ENCODE data around the gene ATP8A2. TPM values are rescaled to one million over a fixed set of nuclear protein-coding genes. Genes with fewer than 3 reads are reported as not detected.
"Not testable (repeated sequence)": the region's sequence is repeated elsewhere in the genome, so short reads cannot be mapped to it uniquely, and the experiment has no call there.

The ATP8A2 gene
- total RNA-seq, 5 donors from 2014 or later (not counting 1 experiment from before 2014, with no cell fraction given) = 0.39 to 0.85 (median 0.73) TPM

DNA sequence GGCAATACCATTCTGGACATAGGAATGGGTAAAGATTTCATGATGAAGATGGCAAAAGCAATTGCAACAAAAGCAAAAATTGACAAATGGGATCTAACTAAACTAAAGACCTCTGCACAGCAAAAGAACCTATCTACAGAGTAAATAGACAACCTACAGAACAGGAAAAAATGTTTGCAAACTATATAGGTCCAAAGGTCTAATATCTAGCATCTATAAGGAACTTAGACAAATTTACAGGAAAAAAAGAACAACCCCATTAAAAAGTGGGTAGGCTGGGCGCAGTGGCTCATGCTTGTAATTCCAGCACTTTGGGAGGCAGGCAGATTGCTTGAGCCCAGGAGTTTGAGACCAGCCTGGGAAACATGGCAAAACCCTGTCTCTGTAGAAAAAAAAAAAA is 418.4 kb downstream of the ATP8A2 start:
- H3K4me3 ChIP-seq (ENCODE audit: control insufficient read depth in 1 of 2, extremely low read depth in 1 of 2, low read length in 1 of 2); H3K4me3 Mint-ChIP-seq; H3K4me1 Mint-ChIP-seq; H3K9me3 Mint-ChIP-seq; POLR2A ChIA-PET; H3K27me3 Mint-ChIP-seq; DNase-seq; H3K9me3 ChIP-seq; H3K36me3 Mint-ChIP-seq; H3K27ac ChIP-seq (ENCODE audit: low read length); CTCF ChIA-PET; ATAC-seq (replicated peaks in 1 of 4); H3K36me3 ChIP-seq (ENCODE audit: control insufficient read depth in 2 of 2, extremely low read depth in 1 of 2, insufficient read depth in 1 of 2, low read length in 1 of 2); H3K27me3 ChIP-seq (replicated peaks in 1 of 2; ENCODE audit: control insufficient read depth in 2 of 2, extremely low read depth in 1 of 2, insufficient read depth in 2 of 2, low read length in 1 of 2); H3K4me1 ChIP-seq (ENCODE audit: control insufficient read depth in 1 of 2, extremely low read depth in 1 of 2, insufficient read depth in 2 of 2, low read length in 2 of 2); H3K27ac Mint-ChIP-seq: not testable (repeated sequence)
- WGBS (ENCODE audit: insufficient coverage) = no CpG with 5 or more reads among the region's 1 CpG

DNA sequence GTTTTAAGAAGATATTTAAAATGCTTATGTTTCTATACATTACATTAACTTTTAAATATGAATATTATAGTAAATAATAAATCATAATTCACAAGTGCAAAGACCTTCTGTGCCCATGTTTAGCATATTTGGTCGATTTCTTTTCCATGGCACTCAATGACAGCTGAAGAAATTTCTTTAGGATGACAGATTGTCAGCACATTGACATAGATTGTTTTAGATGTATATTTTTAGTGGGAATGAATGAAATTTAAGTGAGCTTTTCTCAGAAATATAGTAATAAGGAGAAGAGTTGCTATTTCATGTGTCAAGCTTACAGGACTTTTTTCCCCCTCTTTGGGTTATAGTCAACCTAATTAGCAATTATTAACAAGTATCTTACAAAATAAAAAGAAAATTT is 423.5 kb downstream of the ATP8A2 start:
- no peaks in the 10 kb centered on the region for H3K9me3 ChIP-seq
- Mint-ChIP-seq H3K4me3 (no peak overlapping the region), H3K27ac (no peak overlapping the region), H3K27me3 (no peaks in the 10 kb centered on the region), H3K36me3 (no peaks in the 10 kb centered on the region), H3K9me3 (no peaks in the 10 kb centered on the region), H3K4me1 (no peaks in the 10 kb centered on the region)
- ChIA-PET POLR2A (no interaction called here), CTCF (no interaction called here)
- H3K4me1 ChIP-seq (ENCODE audit: control insufficient read depth in 1 of 2, extremely low read depth in 1 of 2, insufficient read depth in 2 of 2, low read length in 2 of 2) = no peaks in the 10 kb centered on the region
- WGBS (ENCODE audit: insufficient coverage) = 80% methylated on average over 1 of the region's 1 CpG
- ATAC-seq (replicated peaks in 1 of 4) (no peak), DNase-seq (no peak)
- no peaks in the 10 kb centered on the region for H3K27me3 ChIP-seq (replicated peaks in 1 of 2; ENCODE audit: control insufficient read depth in 2 of 2, extremely low read depth in 1 of 2, insufficient read depth in 2 of 2, low read length in 1 of 2)
- H3K27ac ChIP-seq (ENCODE audit: low read length) = no peak overlapping the region
- H3K4me3 ChIP-seq (ENCODE audit: control insufficient read depth in 1 of 2, extremely low read depth in 1 of 2, low read length in 1 of 2) = no peak overlapping the region
- H3K36me3 ChIP-seq (ENCODE audit: control insufficient read depth in 2 of 2, extremely low read depth in 1 of 2, insufficient read depth in 1 of 2, low read length in 1 of 2) = no peaks in the 10 kb centered on the region

DNA sequence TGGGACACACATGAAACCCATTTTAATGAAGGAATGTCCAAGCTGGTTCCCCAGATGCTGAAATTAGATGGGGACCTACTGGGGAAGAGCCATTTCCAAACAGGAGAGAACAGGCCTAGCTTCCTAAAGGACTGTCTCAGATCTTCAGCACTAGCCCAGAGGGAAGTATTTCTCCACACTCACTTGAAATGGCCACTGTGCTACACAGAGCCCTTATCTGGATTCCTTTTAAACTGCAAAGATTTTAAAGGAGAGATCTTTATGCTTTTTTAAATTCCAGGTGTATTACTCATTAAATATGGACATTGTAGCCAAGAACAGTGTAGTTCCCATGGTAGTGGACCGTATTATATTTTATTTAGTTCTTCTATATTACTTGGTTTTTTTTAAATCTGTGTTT is 424.7 kb downstream of the ATP8A2 start:
- no peak for ATAC-seq (replicated peaks in 1 of 4)
- POLR2A ChIA-PET = no interaction called here
- DNase-seq = no peak
- no peak overlapping the region for H3K27ac Mint-ChIP-seq
- CTCF ChIA-PET = interaction anchor here in 1 of 2 donors (0.7 kb wide), 1 partner anchor 269 kb away, joined by 3 read pairs; no protein-coding TSS in a partner anchor
- H3K9me3 Mint-ChIP-seq = no peaks in the 10 kb centered on the region
- no peaks in the 10 kb centered on the region for H3K36me3 Mint-ChIP-seq
- Histone ChIP-seq H3K4me3 (ENCODE audit: control insufficient read depth in 1 of 2, extremely low read depth in 1 of 2, low read length in 1 of 2) (no peak overlapping the region), H3K9me3 (no peaks in the 10 kb centered on the region), H3K4me1 (ENCODE audit: control insufficient read depth in 1 of 2, extremely low read depth in 1 of 2, insufficient read depth in 2 of 2, low read length in 2 of 2) (no peaks in the 10 kb centered on the region), H3K36me3 (ENCODE audit: control insufficient read depth in 2 of 2, extremely low read depth in 1 of 2, insufficient read depth in 1 of 2, low read length in 1 of 2) (no peaks in the 10 kb centered on the region), H3K27me3 (replicated peaks in 1 of 2; ENCODE audit: control insufficient read depth in 2 of 2, extremely low read depth in 1 of 2, insufficient read depth in 2 of 2, low read length in 1 of 2) (no peaks in the 10 kb centered on the region), H3K27ac (ENCODE audit: low read length) (no peak overlapping the region)
- H3K4me1 Mint-ChIP-seq = no peaks in the 10 kb centered on the region
- H3K4me3 Mint-ChIP-seq = no peak overlapping the region
- no CpG with 5 or more reads among the region's 1 CpG for WGBS (ENCODE audit: insufficient coverage)
- H3K27me3 Mint-ChIP-seq = no peaks in the 10 kb centered on the region

- WGBS (ENCODE audit: insufficient coverage) = no CpG with 5 or more reads among the region's 3 CpGs
- no peaks in the 10 kb centered on the region for H3K27me3 Mint-ChIP-seq
- H3K27ac ChIP-seq (ENCODE audit: low read length) = no peak overlapping the region
- no peaks in the 10 kb centered on the region for H3K36me3 ChIP-seq (ENCODE audit: control insufficient read depth in 2 of 2, extremely low read depth in 1 of 2, insufficient read depth in 1 of 2, low read length in 1 of 2)
- ChIA-PET POLR2A (no interaction called here), CTCF (no interaction called here)
- H3K27me3 ChIP-seq (replicated peaks in 1 of 2; ENCODE audit: control insufficient read depth in 2 of 2, extremely low read depth in 1 of 2, insufficient read depth in 2 of 2, low read length in 1 of 2) = no peaks in the 10 kb centered on the region
- H3K9me3 Mint-ChIP-seq = no peaks in the 10 kb centered on the region
- no peak overlapping the region for H3K4me3 ChIP-seq (ENCODE audit: control insufficient read depth in 1 of 2, extremely low read depth in 1 of 2, low read length in 1 of 2)
- H3K9me3 ChIP-seq = no peaks in the 10 kb centered on the region
- DNase-seq (no peak), ATAC-seq (replicated peaks in 1 of 4) (no peak)
- no peak overlapping the region for H3K27ac Mint-ChIP-seq
- H3K4me1 Mint-ChIP-seq = no peaks in the 10 kb centered on the region
- H3K4me3 Mint-ChIP-seq = no peak overlapping the region
- no peaks in the 10 kb centered on the region for H3K36me3 Mint-ChIP-seq
- no peaks in the 10 kb centered on the region for H3K4me1 ChIP-seq (ENCODE audit: control insufficient read depth in 1 of 2, extremely low read depth in 1 of 2, insufficient read depth in 2 of 2, low read length in 2 of 2)
Observed at GRCh38 chr13:25798998-25799397, 427.2 kb downstream of the ATP8A2 start.

- no peak overlapping the region for H3K4me3 ChIP-seq (ENCODE audit: control insufficient read depth in 1 of 2, extremely low read depth in 1 of 2, low read length in 1 of 2)
- WGBS (ENCODE audit: insufficient coverage) = no CpG with 5 or more reads among the region's 3 CpGs
- H3K27ac ChIP-seq (ENCODE audit: low read length) = no peak overlapping the region
- Mint-ChIP-seq H3K36me3 (no peaks in the 10 kb centered on the region), H3K4me3 (no peak overlapping the region), H3K27ac (no peak overlapping the region), H3K27me3 (peaks cover 0 to 2% of the 10 kb centered on the region in 2 donors), H3K9me3 (no peaks in the 10 kb centered on the region), H3K4me1 (no peaks in the 10 kb centered on the region)
- DNase-seq = no peak
- H3K9me3 ChIP-seq = no peaks in the 10 kb centered on the region
- ChIA-PET POLR2A (no interaction called here), CTCF (no interaction called here)
- no peaks in the 10 kb centered on the region for H3K36me3 ChIP-seq (ENCODE audit: control insufficient read depth in 2 of 2, extremely low read depth in 1 of 2, insufficient read depth in 1 of 2, low read length in 1 of 2)
- no peaks in the 10 kb centered on the region for H3K27me3 ChIP-seq (replicated peaks in 1 of 2; ENCODE audit: control insufficient read depth in 2 of 2, extremely low read depth in 1 of 2, insufficient read depth in 2 of 2, low read length in 1 of 2)
- ATAC-seq (replicated peaks in 1 of 4) = no peak
- no peaks in the 10 kb centered on the region for H3K4me1 ChIP-seq (ENCODE audit: control insufficient read depth in 1 of 2, extremely low read depth in 1 of 2, insufficient read depth in 2 of 2, low read length in 2 of 2)
Observed at GRCh38 chr13:25800523-25800922, 428.7 kb downstream of the ATP8A2 start.

GRCh38 chr13:25802579-25802978 is 430.8 kb downstream of the ATP8A2 start:
- Mint-ChIP-seq H3K27ac (no peak overlapping the region), H3K4me3 (no peak overlapping the region), H3K36me3 (no peaks in the 10 kb centered on the region), H3K4me1 (no peaks in the 10 kb centered on the region), H3K9me3 (no peaks in the 10 kb centered on the region), H3K27me3 (peaks cover 0 to 2% of the 10 kb centered on the region in 2 donors)
- POLR2A ChIA-PET = interaction anchor here in 1 of 2 donors (0.5 kb wide), 1 partner anchor 134 kb away, joined by 3 read pairs; no protein-coding TSS in a partner anchor
- H3K36me3 ChIP-seq (ENCODE audit: control insufficient read depth in 2 of 2, extremely low read depth in 1 of 2, insufficient read depth in 1 of 2, low read length in 1 of 2) = no peaks in the 10 kb centered on the region
- CTCF ChIA-PET = interaction anchor here in 1 of 2 donors (0.6 kb wide), 1 partner anchor 19 kb away, joined by 3 read pairs; no protein-coding TSS in a partner anchor
- no CpG with 5 or more reads among the region's 3 CpGs for WGBS (ENCODE audit: insufficient coverage)
- H3K27me3 ChIP-seq (replicated peaks in 1 of 2; ENCODE audit: control insufficient read depth in 2 of 2, extremely low read depth in 1 of 2, insufficient read depth in 2 of 2, low read length in 1 of 2) = no peaks in the 10 kb centered on the region
- no peak for DNase-seq
- no peak overlapping the region for H3K27ac ChIP-seq (ENCODE audit: low read length)
- ATAC-seq (replicated peaks in 1 of 4) = no peak
- no peaks in the 10 kb centered on the region for H3K9me3 ChIP-seq
- no peaks in the 10 kb centered on the region for H3K4me1 ChIP-seq (ENCODE audit: control insufficient read depth in 1 of 2, extremely low read depth in 1 of 2, insufficient read depth in 2 of 2, low read length in 2 of 2)
- H3K4me3 ChIP-seq (ENCODE audit: control insufficient read depth in 1 of 2, extremely low read depth in 1 of 2, low read length in 1 of 2) = no peak overlapping the region

- Mint-ChIP-seq H3K4me3 (no peak overlapping the region), H3K27me3 (peaks cover 0 to 2% of the 10 kb centered on the region in 2 donors), H3K4me1 (no peaks in the 10 kb centered on the region), H3K27ac (no peak overlapping the region), H3K9me3 (no peaks in the 10 kb centered on the region), H3K36me3 (no peaks in the 10 kb centered on the region)
- no peaks in the 10 kb centered on the region for H3K27me3 ChIP-seq (replicated peaks in 1 of 2; ENCODE audit: control insufficient read depth in 2 of 2, extremely low read depth in 1 of 2, insufficient read depth in 2 of 2, low read length in 1 of 2)
- POLR2A ChIA-PET = no interaction called here
- CTCF ChIA-PET = interaction anchor here (0.6 to 0.7 kb wide), 2 partner anchors 26 to 32 kb away, joined by 3 read pairs; no protein-coding TSS in a partner anchor
- no peaks in the 10 kb centered on the region for H3K36me3 ChIP-seq (ENCODE audit: control insufficient read depth in 2 of 2, extremely low read depth in 1 of 2, insufficient read depth in 1 of 2, low read length in 1 of 2)
- 100% methylated on average over 1 of the region's 3 CpGs for whole genome bisulfite sequencing (ENCODE audit: insufficient coverage)
- no peak overlapping the region for H3K4me3 ChIP-seq (ENCODE audit: control insufficient read depth in 1 of 2, extremely low read depth in 1 of 2, low read length in 1 of 2)
- H3K4me1 ChIP-seq (ENCODE audit: control insufficient read depth in 1 of 2, extremely low read depth in 1 of 2, insufficient read depth in 2 of 2, low read length in 2 of 2) = no peaks in the 10 kb centered on the region
- no peak for DNase-seq
- no peak overlapping the region for H3K27ac ChIP-seq (ENCODE audit: low read length)
- no peak for ATAC-seq (replicated peaks in 1 of 4)
- H3K9me3 ChIP-seq = no peaks in the 10 kb centered on the region
Observed at GRCh38 chr13:25803641-25804040, 431.9 kb downstream of the ATP8A2 start.
